Smooth muscle cell (in vitro differentiated cells): ENCODE results near the gene CEP104. TPM values are rescaled to one million over a fixed set of nuclear protein-coding genes. Genes with fewer than 3 reads are reported as not detected.

Source experiments
- DNase-seq: peaks from one replicate; lab custom pipeline; 2025; ENCODE audit not compliant: unreplicated experiment; lab: John Stamatoyannopoulos, UW
- H2AFZ ChIP-seq: fragments of 200-600 bp; sonication (generic); 2 replicates; pipeline ENCODE4 v1.6.0; 2016; ENCODE audit warnings: antibody characterized with exemption, low read depth, mild to moderate bottlenecking
- H3F3A ChIP-seq: fragments of 200-600 bp; sonication (generic); 2 replicates; pipeline ENCODE4 v1.6.0; 2017; ENCODE audit warnings: antibody characterized with exemption, low read depth
- H3K27ac ChIP-seq: fragments of 200-600 bp; sonication (generic); 2 replicates; pipeline ENCODE4 v1.5.1; 2016; ENCODE audit warnings: low read depth, mild to moderate bottlenecking
- H3K27me3 ChIP-seq: fragments of 200-600 bp; sonication (generic); 2 replicates; pipeline ENCODE4 v1.6.1; 2016; ENCODE audit warnings: low read depth, mild to moderate bottlenecking
- H3K36me3 ChIP-seq: fragments of 200-600 bp; sonication (generic); 2 replicates; pipeline ENCODE4 v1.5.1; 2016; ENCODE audit warnings: low read depth
- H3K4me1 ChIP-seq: fragments of 200-600 bp; sonication (generic); 2 replicates; pipeline ENCODE4 v1.5.1; 2016; ENCODE audit warnings: low read depth
- H3K4me2 ChIP-seq: fragments of 200-600 bp; sonication (generic); 2 replicates; pipeline ENCODE4 v1.6.0; 2016; ENCODE audit warnings: mild to moderate bottlenecking
- H3K4me3 ChIP-seq: fragments of 200-600 bp; sonication (generic); 2 replicates; pipeline ENCODE4 v1.5.1; 2016; ENCODE audit warnings: mild to moderate bottlenecking
- H3K79me2 ChIP-seq: fragments of 200-600 bp; sonication (generic); 2 replicates; pipeline ENCODE4 v1.6.0; 2016; ENCODE audit warnings: low read depth, mild to moderate bottlenecking
- H3K9ac ChIP-seq: fragments of 200-600 bp; sonication (generic); 2 replicates; pipeline ENCODE4 v1.6.0; 2016; ENCODE audit warnings: low read depth
- H3K9me3 ChIP-seq: fragments of 200-600 bp; sonication (generic); replicated peaks from 2 replicates; pipeline ENCODE4 v1.5.1; 2016; ENCODE audit warnings: low read depth
- H4K20me1 ChIP-seq: fragments of 200-600 bp; sonication (generic); 2 replicates; pipeline ENCODE4 v1.6.0; 2016; ENCODE audit warnings: low read depth
- WGBS: methylation state at CpG from one replicate; pipeline ENCODE4 v1.1.7; 2016; ENCODE audit warnings: low lambda C conversion rate; 5-methylcytosine and 5-hydroxymethylcytosine counted together
- polyA plus RNA-seq: library from polyadenylated mRNA; unstranded; fragments of >200 nt; fragmentation: Nextera tagmentation; extraction: Ambion mirVana; gene quantifications from 2 replicates; pipeline ENCODE4 v1.2.1, GENCODE V29; 2016
- total RNA-seq: library from RNA; depleted of rRNA; stranded (reverse); fragments of >200 nt; gene quantifications from 2 replicates; pipeline ENCODE4 v1.2.3, GENCODE V29; 2014
- TF ChIP-seq, protein P1 (sequence below): fragments of 200-600 bp; sonication (generic); IDR thresholded peaks from 2 replicates; pipeline ENCODE4 v1.5.1; 2017; ENCODE audit warnings: borderline replicate concordance, mild to moderate bottlenecking, antibody characterized with exemption; ENCODE audit not compliant: insufficient read depth, poor library complexity, severe bottlenecking

Gene CEP104
- total and polyA plus RNA-seq, 2 experiments from 2014 or later: 16.8 to 25.4 TPM

DNA sequence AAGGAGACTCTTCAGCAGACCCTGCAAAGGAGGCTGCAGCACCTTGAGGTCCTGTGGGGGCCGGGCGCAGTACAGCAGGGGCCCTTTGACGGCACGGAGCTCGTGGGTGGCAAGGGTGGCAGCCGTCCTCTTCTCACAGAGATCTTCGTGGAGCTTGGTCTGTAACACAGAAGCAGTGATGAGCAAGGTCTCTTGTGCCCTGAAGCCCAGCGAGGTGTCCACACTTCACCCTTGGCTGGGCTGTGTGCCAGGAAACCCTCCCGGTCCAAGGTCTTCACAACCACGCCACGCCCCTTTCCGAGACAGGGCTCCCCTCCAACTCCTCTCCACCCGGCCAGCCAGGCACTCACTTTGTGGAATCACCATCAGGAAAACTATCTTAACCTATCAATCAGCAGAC, 72.0 kb downstream of the CEP104 start:
- no peak overlapping the region for H3K9ac ChIP-seq
- TF ChIP-seq, protein P1, sequence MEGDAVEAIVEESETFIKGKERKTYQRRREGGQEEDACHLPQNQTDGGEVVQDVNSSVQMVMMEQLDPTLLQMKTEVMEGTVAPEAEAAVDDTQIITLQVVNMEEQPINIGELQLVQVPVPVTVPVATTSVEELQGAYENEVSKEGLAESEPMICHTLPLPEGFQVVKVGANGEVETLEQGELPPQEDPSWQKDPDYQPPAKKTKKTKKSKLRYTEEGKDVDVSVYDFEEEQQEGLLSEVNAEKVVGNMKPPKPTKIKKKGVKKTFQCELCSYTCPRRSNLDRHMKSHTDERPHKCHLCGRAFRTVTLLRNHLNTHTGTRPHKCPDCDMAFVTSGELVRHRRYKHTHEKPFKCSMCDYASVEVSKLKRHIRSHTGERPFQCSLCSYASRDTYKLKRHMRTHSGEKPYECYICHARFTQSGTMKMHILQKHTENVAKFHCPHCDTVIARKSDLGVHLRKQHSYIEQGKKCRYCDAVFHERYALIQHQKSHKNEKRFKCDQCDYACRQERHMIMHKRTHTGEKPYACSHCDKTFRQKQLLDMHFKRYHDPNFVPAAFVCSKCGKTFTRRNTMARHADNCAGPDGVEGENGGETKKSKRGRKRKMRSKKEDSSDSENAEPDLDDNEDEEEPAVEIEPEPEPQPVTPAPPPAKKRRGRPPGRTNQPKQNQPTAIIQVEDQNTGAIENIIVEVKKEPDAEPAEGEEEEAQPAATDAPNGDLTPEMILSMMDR: no peak
- H3F3A ChIP-seq: no peaks in the 10 kb centered on the region
- WGBS: 96% methylated on average over 13 of the region's 13 CpGs
- H3K27ac ChIP-seq: no peak overlapping the region
- H3K79me2 ChIP-seq: peaks cover 18% of the 10 kb centered on the region
- no peak for DNase-seq
- peaks cover 32% of the 10 kb centered on the region for H4K20me1 ChIP-seq
- H3K4me2 ChIP-seq: no peak overlapping the region
- no peak overlapping the region for H2AFZ ChIP-seq
- H3K4me3 ChIP-seq: no peak overlapping the region
- peaks cover 5% of the 10 kb centered on the region for H3K36me3 ChIP-seq
- H3K9me3 ChIP-seq: no peaks in the 10 kb centered on the region
- no peaks in the 10 kb centered on the region for H3K4me1 ChIP-seq
- H3K27me3 ChIP-seq: no peaks in the 10 kb centered on the region

DNA sequence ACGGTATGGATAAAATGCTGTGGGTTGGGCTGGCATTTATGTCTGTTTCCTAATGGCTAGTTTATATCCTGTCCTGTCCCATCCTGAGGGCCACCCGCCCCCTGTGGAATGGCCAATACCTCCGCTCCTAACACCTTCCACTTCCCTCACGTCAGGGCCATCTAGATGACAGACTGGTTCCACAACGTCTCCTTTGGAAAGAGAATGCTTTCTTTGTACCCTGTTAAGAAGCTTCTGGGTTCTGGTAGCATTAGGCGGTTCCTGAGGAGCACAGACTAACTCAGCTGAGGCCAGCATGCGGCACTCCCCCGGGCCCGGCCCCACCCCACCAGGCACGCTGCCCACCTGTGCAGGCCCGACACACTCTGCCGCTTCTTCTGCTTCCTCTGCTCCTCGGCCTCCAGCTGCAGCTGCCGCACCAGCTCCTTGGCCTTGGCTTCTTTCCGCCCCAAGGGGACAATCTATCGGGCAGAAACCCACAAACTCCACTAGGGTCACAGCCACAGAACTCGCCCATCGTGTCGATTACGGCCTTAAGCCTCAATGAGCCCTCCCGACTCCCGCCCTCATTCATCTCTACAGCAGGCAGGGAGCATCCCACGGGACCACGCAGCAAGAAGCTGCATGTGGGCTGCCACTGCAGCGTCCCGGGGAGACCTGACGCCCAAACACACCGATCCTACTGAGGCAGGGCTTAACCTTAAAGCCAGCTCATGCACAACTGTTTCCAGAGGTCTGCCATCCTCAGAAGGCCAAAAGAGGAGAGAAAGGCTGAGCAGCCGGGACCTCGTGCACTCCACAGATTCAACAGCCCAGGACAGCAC, 73.1 kb downstream of the CEP104 start:
- Histone ChIP-seq H3K36me3 (peaks cover 5% of the 10 kb centered on the region), H2AFZ (no peak overlapping the region), H3K27ac (no peak overlapping the region), H3K79me2 (peaks cover 12% of the 10 kb centered on the region), H3K9ac (no peak overlapping the region), H3F3A (no peaks in the 10 kb centered on the region), H4K20me1 (peaks cover 20% of the 10 kb centered on the region), H3K4me3 (no peak overlapping the region), H3K4me1 (no peaks in the 10 kb centered on the region), H3K27me3 (no peaks in the 10 kb centered on the region), H3K9me3 (no peaks in the 10 kb centered on the region), H3K4me2 (no peak overlapping the region)
- no peak for DNase-seq
- 98% methylated on average over 22 of the region's 30 CpGs for WGBS
- TF ChIP-seq, protein P1: no peak

- H3K9me3 ChIP-seq: no peaks in the 10 kb centered on the region
- H3K36me3 ChIP-seq: peaks cover 5% of the 10 kb centered on the region
- no peak for DNase-seq
- H4K20me1 ChIP-seq: no peaks in the 10 kb centered on the region
- H3K27ac ChIP-seq: no peak overlapping the region
- H3K9ac ChIP-seq: no peak overlapping the region
- no peak overlapping the region for H2AFZ ChIP-seq
- WGBS: 97% methylated on average over 21 of the region's 21 CpGs
- H3K4me3 ChIP-seq: no peak overlapping the region
- H3F3A ChIP-seq: no peaks in the 10 kb centered on the region
- no peak overlapping the region for H3K4me2 ChIP-seq
- peaks cover under 1% of the 10 kb centered on the region for H3K4me1 ChIP-seq
- H3K79me2 ChIP-seq: no peaks in the 10 kb centered on the region
- no peaks in the 10 kb centered on the region for H3K27me3 ChIP-seq
- TF ChIP-seq, protein P1: no peak
These were observed 76.1 kb downstream of the CEP104 start for GRCh38 chr1:3780901-3781300.

- Histone ChIP-seq H3K27ac (no peak overlapping the region), H3K79me2 (no peaks in the 10 kb centered on the region), H3K27me3 (no peaks in the 10 kb centered on the region), H4K20me1 (no peaks in the 10 kb centered on the region), H3K4me3 (no peak overlapping the region), H2AFZ (no peak overlapping the region), H3K36me3 (peaks cover 5% of the 10 kb centered on the region), H3K4me1 (peaks cover 10% of the 10 kb centered on the region), H3K4me2 (no peak overlapping the region), H3F3A (no peaks in the 10 kb centered on the region), H3K9me3 (no peaks in the 10 kb centered on the region), H3K9ac (no peak overlapping the region)
- WGBS: 94% methylated on average over 20 of the region's 20 CpGs
- no peak for DNase-seq
- TF ChIP-seq, protein P1: no peak
These were observed 77.0 kb downstream of the CEP104 start for GRCh38 chr1:3779912-3780416.
